ENCODE results near the gene PLA1A.

GRCh38 chr3:119639494-119640350, 42.0 kb downstream of the PLA1A start:
- TF ChIP-seq CTCF (IDR thresholded peaks at IDR 0.05), result no peak
- no peak for TF ChIP-seq POLR2AphosphoS5 (IDR thresholded peaks at IDR 0.05)

All from upper lobe of left lung (tissue), 4 donors.